ENCODE data around the gene NPM1.

Gene NPM1

DNA sequence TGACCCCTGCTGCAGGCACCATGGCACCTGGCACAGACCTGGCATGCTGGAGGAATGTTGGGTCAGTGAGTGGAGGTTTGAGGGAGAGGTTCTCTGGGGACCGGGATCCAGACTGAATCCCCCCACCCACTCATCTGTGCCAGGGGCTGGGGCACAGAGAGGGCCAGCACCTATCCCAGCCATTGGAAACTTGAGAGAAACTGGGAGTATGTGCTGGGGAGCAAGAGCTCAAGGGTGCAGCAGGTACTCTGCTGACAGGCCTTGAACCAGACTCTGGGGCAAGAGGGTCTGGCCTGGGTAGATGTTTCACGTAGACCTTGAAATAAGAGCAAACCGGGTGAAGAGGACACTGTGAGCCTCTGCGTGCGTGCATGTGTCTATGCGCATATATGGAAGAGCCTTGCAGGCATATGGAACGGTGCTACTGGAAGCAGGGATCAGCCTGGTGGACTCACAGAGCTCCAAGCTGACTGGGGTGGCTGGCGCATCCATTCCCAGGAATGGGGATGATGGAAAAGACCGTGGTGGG is 40.6 kb downstream of the NPM1 start:
- Histone ChIP-seq H2AFZ (ENCODE audit: low read depth, low read length) (no peak overlapping the region), H3K79me2 (ENCODE audit: low read length) (no peaks in the 10 kb centered on the region), H3K4me3 (ENCODE audit: low read length) (no peak overlapping the region), H3K9me3 (ENCODE audit: insufficient read depth, low read length) (no peaks in the 10 kb centered on the region), H3K27me3 (ENCODE audit: low read depth, low read length) (no peaks in the 10 kb centered on the region), H3K4me2 (ENCODE audit: low read length) (no peak overlapping the region), H4K20me1 (ENCODE audit: insufficient read depth, low read length) (no peaks in the 10 kb centered on the region), H3K4me1 (ENCODE audit: low read length) (no peaks in the 10 kb centered on the region), H3K27ac (ENCODE audit: low read length) (no peak overlapping the region), H3K9ac (ENCODE audit: low read length) (no peak overlapping the region), H3K36me3 (replicated peaks; ENCODE audit: low read depth, low read length) (no peaks in the 10 kb centered on the region)
- no peak for TF ChIP-seq EZH2phosphoT487 (IDR thresholded peaks at IDR 0.05; ENCODE audit: low read depth)
- TF ChIP-seq, protein P1, sequence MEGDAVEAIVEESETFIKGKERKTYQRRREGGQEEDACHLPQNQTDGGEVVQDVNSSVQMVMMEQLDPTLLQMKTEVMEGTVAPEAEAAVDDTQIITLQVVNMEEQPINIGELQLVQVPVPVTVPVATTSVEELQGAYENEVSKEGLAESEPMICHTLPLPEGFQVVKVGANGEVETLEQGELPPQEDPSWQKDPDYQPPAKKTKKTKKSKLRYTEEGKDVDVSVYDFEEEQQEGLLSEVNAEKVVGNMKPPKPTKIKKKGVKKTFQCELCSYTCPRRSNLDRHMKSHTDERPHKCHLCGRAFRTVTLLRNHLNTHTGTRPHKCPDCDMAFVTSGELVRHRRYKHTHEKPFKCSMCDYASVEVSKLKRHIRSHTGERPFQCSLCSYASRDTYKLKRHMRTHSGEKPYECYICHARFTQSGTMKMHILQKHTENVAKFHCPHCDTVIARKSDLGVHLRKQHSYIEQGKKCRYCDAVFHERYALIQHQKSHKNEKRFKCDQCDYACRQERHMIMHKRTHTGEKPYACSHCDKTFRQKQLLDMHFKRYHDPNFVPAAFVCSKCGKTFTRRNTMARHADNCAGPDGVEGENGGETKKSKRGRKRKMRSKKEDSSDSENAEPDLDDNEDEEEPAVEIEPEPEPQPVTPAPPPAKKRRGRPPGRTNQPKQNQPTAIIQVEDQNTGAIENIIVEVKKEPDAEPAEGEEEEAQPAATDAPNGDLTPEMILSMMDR (IDR thresholded peaks at IDR 0.05; ENCODE audit: low read depth, low read length) = no peak

DNA sequence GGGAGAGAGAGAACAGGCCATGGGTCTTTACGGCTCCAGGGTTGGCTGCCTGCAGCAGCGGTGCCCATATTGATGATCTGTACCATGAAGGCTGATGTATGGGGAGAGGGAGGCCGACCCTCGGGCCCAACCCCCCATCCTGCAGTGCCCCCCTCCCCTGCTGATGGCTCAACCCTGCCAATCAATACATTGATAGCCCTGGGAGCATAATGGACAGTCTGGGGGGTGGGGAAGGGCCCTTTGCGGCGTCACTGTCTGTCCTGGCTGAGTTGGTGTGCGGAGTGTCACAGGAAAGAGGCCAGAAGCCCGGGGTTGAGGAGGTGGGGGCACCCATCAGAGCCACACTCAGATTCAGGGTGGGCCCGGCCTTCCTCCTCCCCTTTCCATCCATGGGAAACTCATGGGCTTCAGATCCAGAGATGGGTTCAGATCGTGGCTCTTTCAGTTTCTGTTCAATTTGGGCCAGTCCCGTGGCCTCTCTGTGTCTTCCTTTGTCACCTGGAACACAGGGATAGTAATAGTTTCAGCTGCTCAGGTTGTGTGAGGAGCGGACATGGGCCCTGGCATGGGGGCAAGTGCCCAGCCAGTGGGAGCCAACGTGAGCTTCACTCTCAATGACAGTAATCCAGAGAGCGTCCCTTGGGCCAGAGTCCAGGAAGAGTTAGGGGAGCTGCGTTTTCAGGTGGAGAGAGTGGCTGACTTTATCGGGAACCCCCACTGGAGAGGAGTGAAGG is 41.3 kb downstream of the NPM1 start:
- H3K4me3 ChIP-seq (ENCODE audit: low read length) = no peak overlapping the region
- no peaks in the 10 kb centered on the region for H4K20me1 ChIP-seq (ENCODE audit: insufficient read depth, low read length)
- TF ChIP-seq EZH2phosphoT487 (IDR thresholded peaks at IDR 0.05; ENCODE audit: low read depth) = no peak
- TF ChIP-seq, protein P1 (IDR thresholded peaks at IDR 0.05; ENCODE audit: low read depth, low read length) = no peak
- H2AFZ ChIP-seq (ENCODE audit: low read depth, low read length) = no peak overlapping the region
- no peak overlapping the region for H3K4me2 ChIP-seq (ENCODE audit: low read length)
- H3K27me3 ChIP-seq (ENCODE audit: low read depth, low read length) = no peaks in the 10 kb centered on the region
- no peaks in the 10 kb centered on the region for H3K4me1 ChIP-seq (ENCODE audit: low read length)
- H3K79me2 ChIP-seq (ENCODE audit: low read length) = no peaks in the 10 kb centered on the region
- no peaks in the 10 kb centered on the region for H3K36me3 ChIP-seq (replicated peaks; ENCODE audit: low read depth, low read length)
- H3K27ac ChIP-seq (ENCODE audit: low read length) = no peak overlapping the region
- no peaks in the 10 kb centered on the region for H3K9me3 ChIP-seq (ENCODE audit: insufficient read depth, low read length)
- no peak overlapping the region for H3K9ac ChIP-seq (ENCODE audit: low read length)

DNA sequence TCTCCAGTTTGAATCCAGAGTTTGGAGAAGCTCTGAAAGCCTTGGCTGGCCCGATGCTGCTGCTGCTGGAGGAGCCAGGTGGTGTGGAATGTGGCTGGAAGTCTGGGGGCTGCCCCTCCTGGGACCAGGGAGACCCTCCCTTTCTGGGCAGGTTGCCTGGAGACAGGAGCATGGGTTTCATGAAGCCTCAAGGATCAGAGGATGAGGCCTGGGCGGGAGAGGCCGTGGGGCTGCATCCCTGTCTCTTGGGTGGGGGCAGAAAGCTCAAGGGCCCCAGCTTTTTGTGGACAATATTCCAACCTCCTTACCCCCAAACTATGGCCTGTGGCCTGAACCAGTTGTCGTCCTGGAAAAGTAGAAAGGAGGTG is 41.9 kb downstream of the NPM1 start:
- Histone ChIP-seq H4K20me1 (ENCODE audit: insufficient read depth, low read length) (no peaks in the 10 kb centered on the region), H3K9me3 (ENCODE audit: insufficient read depth, low read length) (no peaks in the 10 kb centered on the region), H2AFZ (ENCODE audit: low read depth, low read length) (no peak overlapping the region), H3K4me1 (ENCODE audit: low read length) (no peaks in the 10 kb centered on the region), H3K4me2 (ENCODE audit: low read length) (no peak overlapping the region), H3K9ac (ENCODE audit: low read length) (no peak overlapping the region), H3K27ac (ENCODE audit: low read length) (no peak overlapping the region), H3K27me3 (ENCODE audit: low read depth, low read length) (no peaks in the 10 kb centered on the region), H3K79me2 (ENCODE audit: low read length) (no peaks in the 10 kb centered on the region), H3K36me3 (replicated peaks; ENCODE audit: low read depth, low read length) (no peaks in the 10 kb centered on the region), H3K4me3 (ENCODE audit: low read length) (no peak overlapping the region)
- TF ChIP-seq, protein P1 (IDR thresholded peaks at IDR 0.05; ENCODE audit: low read depth, low read length) = no peak
- TF ChIP-seq EZH2phosphoT487 (IDR thresholded peaks at IDR 0.05; ENCODE audit: low read depth) = no peak

DNA sequence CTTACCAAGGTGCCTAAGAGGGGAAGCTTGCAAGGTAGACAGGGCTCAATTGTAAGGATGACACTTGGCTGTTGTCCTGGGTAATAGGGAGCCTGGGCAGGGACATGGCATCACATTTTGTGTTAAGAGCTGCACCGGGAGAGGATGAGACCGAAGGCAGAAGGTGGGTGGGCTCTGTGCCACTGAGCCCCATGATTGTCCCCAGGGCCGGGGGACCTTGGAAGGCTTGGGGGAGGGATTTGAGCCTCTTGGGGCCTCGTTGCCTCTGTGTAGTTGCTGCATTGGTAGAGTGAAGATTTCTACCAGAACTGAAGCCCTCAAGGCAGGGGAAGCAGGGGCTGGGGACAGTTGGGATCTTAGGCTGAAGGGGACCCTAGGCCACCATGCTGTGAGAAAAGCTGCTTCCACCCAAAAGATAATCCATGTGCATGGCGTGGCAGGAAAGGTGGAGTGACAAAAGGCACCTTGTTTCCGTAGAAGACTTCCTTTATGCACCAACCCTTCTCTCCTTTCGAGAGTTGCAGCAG is 43.7 kb downstream of the NPM1 start:
- Histone ChIP-seq H3K27ac (ENCODE audit: low read length) (no peak overlapping the region), H3K4me3 (ENCODE audit: low read length) (no peak overlapping the region), H3K9ac (ENCODE audit: low read length) (no peak overlapping the region), H3K27me3 (ENCODE audit: low read depth, low read length) (no peaks in the 10 kb centered on the region), H3K79me2 (ENCODE audit: low read length) (no peaks in the 10 kb centered on the region), H3K36me3 (replicated peaks; ENCODE audit: low read depth, low read length) (no peaks in the 10 kb centered on the region), H4K20me1 (ENCODE audit: insufficient read depth, low read length) (no peaks in the 10 kb centered on the region), H3K4me2 (ENCODE audit: low read length) (no peak overlapping the region), H2AFZ (ENCODE audit: low read depth, low read length) (no peak overlapping the region), H3K4me1 (ENCODE audit: low read length) (no peaks in the 10 kb centered on the region), H3K9me3 (ENCODE audit: insufficient read depth, low read length) (no peaks in the 10 kb centered on the region)
- TF ChIP-seq, protein P1 (IDR thresholded peaks at IDR 0.05; ENCODE audit: low read depth, low read length) = no peak
